HG02763 (cell line): ENCODE measurements around the gene PPCDC.

Source experiments
- ATAC-seq: cut with Tn5 transposase; IDR thresholded peaks from one replicate; pipeline ENCODE4 v1.9.1; 2021; ENCODE audit warnings: mild to moderate bottlenecking, moderate library complexity; ENCODE audit not compliant: unreplicated experiment

PPCDC gene

DNA sequence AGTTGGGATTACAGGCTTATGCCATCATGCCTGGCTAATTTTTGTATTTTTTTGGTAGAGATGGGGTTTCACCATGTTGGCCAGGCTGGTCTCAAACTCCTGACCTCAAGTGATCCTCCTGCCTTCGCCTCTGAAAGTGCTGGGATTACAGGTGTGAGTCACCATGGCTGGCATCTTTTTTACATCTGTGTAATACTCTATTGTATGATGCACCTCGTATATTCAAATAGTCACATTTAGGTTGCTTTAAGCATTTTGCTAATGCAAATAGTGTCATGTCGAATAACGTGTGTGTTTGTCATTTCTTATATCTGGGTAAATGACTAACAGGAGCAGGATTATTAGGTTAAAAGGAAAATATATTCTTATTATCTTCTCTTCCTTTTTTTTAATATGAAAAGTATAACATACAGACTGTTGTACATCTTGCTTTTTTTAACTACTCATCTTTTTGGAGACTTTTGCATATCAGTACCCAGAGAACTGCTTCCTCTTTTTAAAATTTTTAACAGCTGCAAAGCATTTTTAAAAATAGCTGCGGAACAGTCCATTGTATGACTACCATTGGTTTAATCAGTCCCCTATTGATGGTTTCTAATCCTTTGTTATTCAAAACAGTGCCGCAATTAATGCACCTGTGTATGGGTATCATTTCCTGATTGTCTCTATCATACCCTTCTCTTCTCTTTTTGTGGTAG lies 14.6 kb upstream of the PPCDC start:
- ATAC-seq, result peak; percentile 79

GRCh38 chr15:75016431-75016830 lies 7.0 kb upstream of the PPCDC start:
- no peak for ATAC-seq

DNA sequence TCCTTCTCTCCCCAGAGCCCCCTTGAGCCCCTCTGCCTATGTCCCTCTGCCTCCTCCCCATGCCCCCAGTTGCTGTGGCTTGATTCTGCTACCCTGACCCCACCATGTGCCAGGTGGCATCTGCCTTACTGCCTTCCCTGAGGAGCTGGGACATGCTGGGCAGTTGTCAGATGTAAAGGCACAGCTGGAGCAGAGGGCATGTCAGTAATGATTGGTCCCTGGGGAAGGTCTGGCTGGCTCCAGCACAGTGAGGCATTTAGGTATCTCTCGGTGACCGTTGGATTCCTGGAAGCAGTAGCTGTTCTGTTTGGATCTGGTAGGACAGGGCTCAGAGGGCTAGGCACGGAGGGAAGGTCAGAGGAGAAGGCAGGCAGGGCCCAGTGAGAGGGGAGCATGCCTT lies 3.5 kb upstream of the PPCDC start:
- ATAC-seq, result no peak

DNA sequence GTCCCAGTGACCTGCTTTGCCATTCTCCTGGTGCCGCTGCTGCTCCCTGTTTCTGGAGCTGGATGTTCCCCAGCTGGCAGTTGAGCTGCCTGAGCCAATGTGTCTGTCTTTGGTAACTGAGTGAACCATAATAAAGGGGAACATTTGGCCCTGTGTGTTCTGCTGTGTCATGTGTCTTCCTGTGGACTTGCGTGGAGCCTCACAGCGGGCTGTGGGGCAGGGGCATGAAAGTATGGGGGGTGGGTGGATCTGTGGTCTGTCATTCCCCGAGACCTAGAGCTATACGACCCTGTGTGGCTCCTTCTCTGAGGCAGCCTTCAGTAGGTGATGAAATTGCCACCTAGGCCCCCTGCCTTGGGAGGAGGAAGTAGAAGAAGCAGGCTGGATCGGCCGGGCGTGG lies 2.0 kb upstream of the PPCDC start:
- ATAC-seq, result no peak

GRCh38 chr15:75022783-75023180 lies 608 bp upstream of the PPCDC start:
- ATAC-seq, result no peak

DNA sequence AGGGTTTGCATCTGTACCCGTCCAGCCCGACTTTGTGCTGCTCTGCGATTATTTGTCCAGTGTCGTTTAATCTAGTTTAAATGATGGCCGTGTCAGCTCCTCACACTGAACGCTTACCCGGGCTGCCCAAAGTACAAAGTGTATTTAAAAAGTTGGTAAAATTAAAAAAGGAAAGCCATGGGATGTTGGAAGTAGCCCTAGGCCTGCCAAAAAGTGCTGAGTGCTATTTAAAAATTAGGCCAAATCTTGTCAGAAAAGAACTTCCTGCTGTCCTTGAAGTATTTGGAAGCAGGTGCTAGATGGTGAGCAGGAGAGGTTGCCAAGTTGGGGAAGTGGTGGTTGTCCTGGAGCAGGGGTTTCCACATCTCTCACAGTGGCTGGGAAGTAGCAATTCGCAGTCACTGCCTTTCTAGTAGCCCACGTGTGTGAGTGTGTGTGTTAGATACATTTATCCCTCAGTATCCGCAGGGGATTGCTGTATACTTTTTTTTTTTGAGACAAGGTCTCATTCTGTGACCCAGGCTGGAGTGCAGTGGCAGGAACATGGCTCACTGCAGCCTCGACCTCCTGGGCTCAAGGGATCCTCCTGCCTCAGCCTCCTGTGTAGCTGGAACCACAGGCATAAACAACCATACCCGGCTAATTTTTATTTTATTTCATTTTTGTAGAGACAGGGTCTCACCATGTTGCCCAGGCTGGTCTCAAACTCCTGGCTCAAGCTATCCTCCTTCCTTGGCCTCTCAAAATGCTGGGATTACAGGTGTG lies 664 bp downstream of the PPCDC start:
- ATAC-seq, result no peak

DNA sequence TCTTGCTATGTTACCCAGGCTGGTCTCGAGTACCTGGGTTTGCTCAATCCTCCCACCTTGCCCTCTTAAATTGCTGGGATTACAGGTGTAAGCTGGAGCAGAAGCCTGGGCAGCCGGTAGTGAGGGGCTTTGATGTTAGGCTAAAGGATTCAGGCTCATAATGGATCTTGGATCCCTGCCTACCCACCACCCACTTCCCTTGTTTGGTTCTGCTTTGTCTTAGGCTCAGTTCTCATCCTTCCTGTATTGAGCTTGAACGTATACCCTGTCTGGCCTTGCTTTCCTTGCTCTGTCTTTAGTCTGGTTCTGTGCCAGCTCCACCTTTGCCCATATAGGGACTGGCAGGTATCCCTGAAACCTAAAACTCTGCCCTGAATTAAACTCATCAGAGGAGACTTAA lies 1.7 kb downstream of the PPCDC start:
- ATAC-seq, result no peak

DNA sequence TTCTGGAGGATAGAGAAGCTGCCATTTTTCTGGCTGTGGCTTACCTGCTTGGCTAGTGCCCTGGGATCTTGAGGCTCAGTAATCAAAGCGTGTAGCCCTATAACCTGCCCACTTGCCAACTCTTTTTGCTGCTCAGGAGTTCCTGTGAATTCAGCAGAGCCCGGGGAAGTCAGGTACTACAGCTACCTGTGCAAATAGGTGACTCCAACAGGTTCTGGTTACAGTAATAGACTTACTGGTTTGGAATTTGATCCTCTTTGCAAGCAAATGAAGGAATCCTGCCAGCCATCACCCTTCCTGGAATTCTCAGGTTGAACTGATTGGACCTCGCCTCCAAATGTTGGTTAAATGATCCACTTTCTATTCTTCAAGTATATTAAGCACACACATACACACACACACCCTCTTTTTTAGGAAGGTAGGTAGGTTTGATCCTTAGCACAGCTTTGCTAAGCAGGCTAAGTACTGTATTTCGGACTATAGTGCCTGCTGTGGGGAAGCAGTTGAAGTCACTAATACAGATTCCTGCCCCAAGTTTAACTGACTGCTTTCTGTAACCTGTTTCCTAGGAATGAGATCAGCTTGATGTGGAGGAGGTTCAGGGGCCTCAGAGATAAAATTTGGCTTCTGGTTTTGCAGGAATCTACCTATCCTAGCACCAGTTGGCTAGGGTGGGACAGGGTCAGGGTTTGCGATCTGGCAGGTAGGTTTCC lies 2.3 kb downstream of the PPCDC start:
- no peak for ATAC-seq

GRCh38 chr15:75027551-75027950 lies 4.2 kb downstream of the PPCDC start:
- no peak for ATAC-seq

GRCh38 chr15:75028991-75029377 lies 5.6 kb downstream of the PPCDC start:
- ATAC-seq, result peak; percentile 11

DNA sequence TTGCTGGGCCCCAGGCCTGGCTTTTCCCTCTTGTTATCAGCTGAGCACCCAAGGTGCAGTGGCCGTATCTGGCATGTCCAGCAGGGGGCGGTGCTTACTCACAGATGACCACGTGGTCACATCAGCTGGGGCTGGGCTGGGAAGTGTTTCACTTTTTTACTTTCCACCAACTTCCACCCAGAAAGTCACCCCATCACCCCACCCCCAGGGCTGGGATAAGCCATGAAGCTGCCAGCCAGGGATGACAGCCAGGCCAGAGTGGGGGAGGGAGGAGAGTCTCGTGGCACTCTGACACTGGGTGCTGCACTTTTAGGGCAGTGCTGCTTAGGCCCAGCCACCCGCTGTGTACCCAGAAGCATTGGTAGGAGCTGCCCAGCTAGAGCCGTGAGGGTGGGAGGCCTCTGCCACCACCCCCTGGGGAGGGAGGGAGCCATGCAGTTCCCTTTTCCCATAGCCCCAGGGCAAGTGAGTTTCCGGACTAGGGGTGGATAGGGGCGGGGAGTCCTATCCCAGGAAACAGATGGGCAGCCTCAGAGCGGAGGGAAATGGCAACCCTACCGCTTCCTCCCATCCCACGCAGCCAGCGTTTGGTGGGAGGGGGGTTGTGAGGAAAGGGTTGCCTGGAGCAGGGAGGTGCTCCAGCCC lies 6.1 kb downstream of the PPCDC start:
- peak; percentile 48 for ATAC-seq

GRCh38 chr15:75030023-75030413 lies 6.6 kb downstream of the PPCDC start:
- ATAC-seq, result no peak

- ATAC-seq, result no peak
Observed at GRCh38 chr15:75030424-75030823, 7.0 kb downstream of the PPCDC start.

DNA sequence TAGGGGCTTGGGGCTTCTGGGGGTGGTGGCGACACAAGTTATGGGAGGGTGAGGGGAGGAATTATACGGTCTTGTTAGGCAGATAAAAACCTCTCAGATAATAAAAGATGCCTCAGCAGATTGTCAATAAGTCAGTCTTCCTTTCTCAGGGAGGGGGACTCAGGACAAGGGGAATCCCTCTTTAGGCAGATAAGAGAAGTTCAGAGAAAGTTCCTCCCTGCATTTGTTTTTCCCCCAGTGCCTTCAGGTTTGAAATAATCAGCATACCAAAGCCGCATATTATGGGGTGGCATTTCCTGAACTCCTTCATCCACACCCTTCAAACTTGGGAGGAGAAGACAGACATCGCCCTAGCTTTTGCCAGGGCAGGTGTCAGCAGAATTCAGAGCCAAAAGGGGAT lies 8.5 kb downstream of the PPCDC start:
- ATAC-seq, result no peak

GRCh38 chr15:75032395-75032794 lies 9.0 kb downstream of the PPCDC start:
- no peak for ATAC-seq

- ATAC-seq, result no peak
Observed at GRCh38 chr15:75033809-75034208, 10.4 kb downstream of the PPCDC start.

GRCh38 chr15:75034615-75035014 lies 11.2 kb downstream of the PPCDC start:
- no peak for ATAC-seq

GRCh38 chr15:75036212-75036616 lies 12.8 kb downstream of the PPCDC start:
- no peak for ATAC-seq

DNA sequence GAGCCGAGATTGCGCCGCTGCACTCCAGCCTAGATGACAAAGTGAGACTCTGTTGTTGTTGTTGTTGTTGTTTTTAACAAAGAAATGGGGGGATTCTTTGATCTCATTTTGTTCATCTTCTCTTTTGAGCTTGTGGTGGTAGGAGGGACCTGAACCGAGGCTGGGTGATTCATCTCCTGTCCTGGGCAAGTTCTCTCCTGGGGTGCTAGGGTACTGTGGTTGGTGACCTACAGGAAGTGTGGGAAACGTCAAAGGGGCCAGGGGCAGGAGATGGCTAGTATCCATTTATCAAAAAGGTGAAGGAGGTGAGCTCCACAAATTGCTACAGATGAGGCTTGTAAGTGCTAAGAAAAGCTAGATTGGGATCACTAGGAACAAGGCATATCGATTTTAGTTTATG lies 14.3 kb downstream of the PPCDC start:
- no peak for ATAC-seq

- no peak for ATAC-seq
Observed at GRCh38 chr15:75038231-75038630, 14.8 kb downstream of the PPCDC start.

- peak; percentile 65 for ATAC-seq
Observed at GRCh38 chr15:75042730-75043508, 19.5 kb downstream of the PPCDC start.
